ENCODE measurements around the gene PRMT2.
"Not testable (repeated sequence)": the region's sequence is repeated elsewhere in the genome, so short reads cannot be mapped to it uniquely, and the experiment has no call there.

PRMT2 gene

DNA sequence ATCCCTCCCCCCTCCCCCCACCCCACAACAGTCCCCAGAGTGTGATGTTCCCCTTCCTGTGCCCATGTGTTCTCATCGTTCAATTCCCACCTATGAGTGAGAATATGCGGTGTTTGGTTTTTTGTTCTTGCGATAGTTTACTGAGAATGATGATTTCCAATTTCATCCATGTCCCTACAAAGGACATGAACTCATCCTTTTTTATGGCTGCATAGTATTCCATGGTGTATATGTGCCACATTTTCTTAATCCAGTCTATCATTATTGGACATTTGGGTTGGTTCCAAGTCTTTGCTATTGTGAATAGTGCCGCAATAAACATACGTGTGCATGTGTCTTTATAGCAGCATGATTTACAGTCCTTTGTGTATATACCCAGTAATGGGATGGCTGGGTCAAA lies 33.4 kb downstream of the PRMT2 start:
- DNase-seq (ENCODE audit: low spot score): not testable (repeated sequence)

DNA sequence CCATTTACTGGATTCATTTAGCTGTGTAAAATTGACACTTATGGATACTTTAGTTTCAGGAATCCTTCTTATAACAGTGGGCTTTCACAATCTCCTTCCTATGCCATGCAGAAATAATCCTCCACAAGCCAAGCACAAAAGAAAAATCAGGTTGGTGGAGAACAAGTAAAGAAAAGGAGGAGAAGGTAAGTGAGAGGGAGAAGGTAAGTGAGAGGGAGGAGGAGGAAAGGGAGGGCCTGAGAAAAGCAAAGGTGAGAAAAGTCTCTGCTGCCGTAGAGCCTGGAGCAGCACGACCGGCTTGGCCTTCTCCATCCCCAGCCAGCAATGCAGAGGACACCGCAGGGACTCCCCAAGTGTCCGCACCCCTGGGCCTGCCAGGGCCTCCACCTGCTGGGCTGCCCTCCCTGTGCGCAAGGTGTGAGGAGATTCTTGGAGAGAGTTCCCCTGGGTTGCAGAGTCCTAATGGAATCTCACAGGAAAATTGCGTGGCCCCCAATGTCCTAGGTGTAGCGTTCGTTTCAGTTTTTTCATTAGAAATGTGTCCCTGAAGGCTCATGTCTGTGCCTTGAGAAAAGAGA lies 39.0 kb downstream of the PRMT2 start:
- no peak for DNase-seq (ENCODE audit: low spot score)

DNA sequence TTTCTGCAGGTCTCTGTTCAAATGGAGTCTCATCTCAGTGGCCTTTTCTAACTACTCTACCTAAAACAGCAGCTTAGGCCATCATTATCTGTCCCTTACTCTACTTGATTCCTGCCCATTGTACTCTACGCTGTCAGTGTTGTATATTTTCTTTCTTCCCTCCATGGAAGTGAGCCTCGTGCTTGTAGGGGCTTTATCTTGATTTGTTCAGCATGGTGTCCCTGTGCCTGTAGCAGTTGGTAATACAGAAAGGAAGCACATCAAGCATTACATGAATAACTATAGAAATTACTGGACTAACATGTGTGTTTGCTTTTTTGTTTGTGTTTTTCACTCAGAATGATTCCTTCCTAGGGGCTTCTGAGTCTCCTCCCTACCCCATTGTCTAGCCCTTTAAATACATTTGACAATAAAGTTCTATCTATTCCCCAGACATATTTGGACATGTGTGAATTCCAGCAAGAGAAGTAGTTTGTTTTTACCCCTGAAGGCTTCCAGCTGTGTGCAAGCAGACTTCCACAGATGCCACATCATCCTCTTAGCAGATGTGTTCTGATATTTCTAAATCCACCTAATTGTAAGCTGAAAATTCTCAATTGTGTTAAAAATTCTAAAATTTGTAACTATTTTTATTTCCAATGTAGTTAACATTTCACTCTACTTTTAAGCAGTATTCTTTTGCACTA lies 40.3 kb downstream of the PRMT2 start:
- no peak for DNase-seq (ENCODE audit: low spot score)

DNA sequence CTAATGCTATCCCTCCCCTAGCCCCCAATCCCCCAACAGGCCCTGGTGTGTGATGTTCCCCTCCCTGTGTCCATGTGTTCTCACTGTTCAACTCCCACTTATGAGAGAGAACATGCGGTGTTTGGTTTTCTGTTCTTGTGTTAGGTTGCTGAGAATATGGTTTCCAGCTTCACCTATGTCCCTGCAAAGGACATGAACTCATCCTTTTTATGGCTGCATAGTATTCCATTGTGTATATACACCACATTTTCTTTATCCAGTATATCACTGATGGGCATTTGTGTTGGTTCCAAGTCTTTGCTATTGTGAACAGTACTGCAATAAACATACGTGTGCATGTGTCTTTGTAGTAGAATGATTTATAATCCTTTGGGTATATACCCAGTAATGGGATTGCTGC lies 41.1 kb downstream of the PRMT2 start:
- DNase-seq (ENCODE audit: low spot score): not testable (repeated sequence)

DNA sequence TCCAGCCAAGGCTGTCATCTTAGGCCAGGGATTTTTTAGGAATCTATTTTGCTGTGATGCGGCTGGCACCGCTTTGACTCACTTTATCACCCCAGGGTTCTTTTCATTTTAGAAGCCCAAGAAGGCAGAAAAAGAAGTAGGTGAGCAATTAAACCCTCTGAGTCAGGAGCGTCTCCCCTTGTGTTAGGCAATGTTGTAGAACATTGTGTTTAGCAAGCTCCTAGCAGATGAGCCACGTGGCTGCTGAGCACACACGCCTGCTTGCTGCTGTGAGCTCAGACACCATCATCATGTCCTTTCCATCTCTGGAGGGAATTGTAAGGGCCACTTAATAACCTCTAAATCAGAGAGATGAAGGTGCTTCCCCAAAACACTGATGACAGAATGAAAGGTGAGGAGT lies 46.1 kb downstream of the PRMT2 start:
- DNase-seq (ENCODE audit: low spot score): not testable (repeated sequence)

DNA sequence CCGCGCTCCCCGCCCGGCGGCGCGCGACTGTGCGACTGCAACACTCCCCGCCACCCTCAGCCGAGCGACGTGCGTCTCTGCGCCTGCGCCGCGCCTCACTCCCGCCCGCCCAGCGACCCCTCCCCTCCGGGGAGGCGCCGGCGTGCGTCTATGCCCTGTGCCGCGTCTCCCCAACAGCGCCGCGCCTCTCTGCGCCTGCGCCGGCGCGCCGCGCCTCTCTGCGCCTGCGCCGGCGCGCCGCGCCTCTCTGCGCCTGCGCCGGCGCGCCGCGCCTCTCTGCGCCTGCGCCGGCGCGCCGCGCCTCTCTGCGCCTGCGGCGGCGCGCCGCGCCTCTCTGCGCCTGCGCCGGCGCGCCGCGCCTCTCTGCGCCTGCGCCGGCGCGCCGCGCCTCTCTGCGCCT lies 63.2 kb downstream of the PRMT2 start:
- not testable (repeated sequence) for DNase-seq (ENCODE audit: low spot score)

DNA sequence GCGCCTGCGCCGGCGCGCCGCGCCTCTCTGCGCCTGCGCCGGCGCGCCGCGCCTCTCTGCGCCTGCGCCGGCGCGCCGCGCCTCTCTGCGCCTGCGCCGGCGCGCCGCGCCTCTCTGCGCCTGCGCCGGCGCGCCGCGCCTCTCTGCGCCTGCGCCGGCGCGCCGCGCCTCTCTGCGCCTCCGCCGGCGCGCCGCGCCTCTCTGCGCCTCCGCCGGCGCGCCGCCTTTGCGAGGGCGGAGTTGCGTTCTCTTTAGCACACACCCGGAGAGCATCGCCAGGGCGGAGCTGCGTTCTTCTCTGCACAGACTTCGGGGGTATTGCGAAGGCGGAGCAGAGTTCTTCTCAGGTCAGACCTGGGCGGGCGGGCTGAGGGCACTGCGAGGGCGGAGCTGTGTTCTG lies 63.6 kb downstream of the PRMT2 start:
- not testable (repeated sequence) for DNase-seq (ENCODE audit: low spot score)

Measured in cerebellar cortex (tissue), 1 donor.